GM21717 (cell line): ENCODE data around the gene ELAVL3.
"Not testable (repeated sequence)": the region's sequence is repeated elsewhere in the genome, so short reads cannot be mapped to it uniquely, and the experiment has no call there.

Experiments used
- ATAC-seq: cut with Tn5 transposase; IDR thresholded peaks from one replicate; pipeline ENCODE4 v1.9.1; 2021; ENCODE audit warnings: mild to moderate bottlenecking, moderate library complexity; ENCODE audit not compliant: unreplicated experiment

ELAVL3 gene

DNA sequence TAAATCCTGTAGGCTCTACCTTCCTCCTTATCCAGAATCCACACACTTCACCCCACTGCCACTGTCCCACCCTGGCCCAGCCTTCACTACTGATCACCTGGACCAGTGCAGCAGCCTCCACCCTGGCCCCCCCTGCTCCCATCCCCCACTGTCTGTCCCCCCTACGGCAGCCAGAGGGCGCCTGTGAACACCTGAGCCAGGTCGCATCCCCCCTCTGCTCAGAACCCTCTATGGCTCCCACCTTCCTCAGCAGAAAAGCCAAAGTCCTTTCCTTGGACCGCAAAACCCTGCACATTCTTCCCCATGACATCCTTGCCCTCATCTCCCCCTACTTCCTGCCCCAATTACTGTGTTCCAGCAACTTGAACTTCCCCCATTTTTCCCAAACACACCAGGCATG, 20.6 kb downstream of the ELAVL3 start:
- ATAC-seq = no peak

DNA sequence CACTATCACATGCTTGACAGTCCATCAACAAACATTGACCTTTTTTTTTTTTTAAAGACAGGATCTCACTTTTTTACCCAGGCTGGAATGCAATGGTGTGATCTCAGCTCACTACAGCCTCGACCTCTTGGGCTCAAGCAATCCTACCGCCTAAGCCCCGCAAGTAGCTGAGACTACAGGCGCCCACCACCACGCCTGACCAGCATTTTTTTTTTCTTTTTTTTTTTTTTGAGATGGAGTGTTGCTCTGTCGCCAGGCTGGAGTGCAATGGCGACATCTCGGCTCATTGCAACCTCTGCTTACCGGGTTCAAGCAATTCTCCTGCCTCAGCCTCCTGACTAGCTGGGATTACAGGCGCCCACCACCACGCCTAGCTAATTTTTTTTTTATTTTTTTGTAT, 21.9 kb downstream of the ELAVL3 start:
- not testable (repeated sequence) for ATAC-seq

DNA sequence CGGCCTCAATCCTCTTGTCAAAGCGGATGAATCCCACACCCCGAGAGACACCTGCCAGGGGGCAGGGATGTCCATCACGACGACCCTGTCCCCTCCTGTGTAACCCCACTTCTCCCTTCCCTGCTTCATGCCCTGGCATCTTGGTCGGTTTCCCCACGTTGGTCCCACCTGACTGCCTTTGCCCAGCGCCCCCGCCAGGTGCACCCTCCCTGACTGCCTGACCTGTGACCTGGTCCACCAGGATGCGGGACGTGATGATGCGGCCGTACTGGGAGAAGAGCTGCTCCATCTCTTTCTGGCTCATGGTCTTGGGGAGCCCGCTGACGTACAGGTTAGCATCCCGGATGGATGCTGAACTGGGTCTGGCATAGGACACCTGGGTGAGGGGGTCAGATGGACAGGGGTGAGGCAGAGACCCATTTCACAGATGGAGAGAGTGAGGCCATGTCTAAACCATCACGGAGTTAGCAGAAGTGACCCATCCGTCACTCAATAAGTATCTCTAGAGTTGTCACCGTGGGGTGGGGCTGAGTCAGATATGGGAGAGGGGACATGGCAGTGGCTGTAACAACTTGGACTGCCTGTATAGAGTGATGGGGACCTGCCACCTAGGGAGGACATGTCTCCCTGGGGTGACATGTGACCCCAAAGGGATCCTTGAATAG, 22.5 kb downstream of the ELAVL3 start:
- no peak for ATAC-seq

DNA sequence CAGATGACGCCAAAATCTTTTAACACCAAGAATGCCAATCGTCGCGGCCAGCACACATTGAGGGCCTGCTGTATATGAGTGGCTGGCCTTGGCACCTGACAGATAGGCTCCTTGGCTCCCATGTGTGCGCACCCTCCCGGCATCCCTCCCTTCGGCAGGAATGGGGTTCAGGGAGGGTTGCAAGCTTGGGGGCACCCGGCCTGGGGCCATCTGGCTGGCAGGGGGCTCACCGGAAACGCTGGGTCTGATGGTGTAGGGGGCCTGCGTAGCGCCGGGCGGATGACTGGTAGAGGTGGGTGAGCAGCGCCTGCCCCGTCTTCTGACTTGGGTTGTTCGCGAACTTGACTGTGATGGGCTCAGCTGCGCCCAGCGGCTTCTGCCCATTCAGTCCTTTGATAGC, 23.0 kb downstream of the ELAVL3 start:
- ATAC-seq = no peak

DNA sequence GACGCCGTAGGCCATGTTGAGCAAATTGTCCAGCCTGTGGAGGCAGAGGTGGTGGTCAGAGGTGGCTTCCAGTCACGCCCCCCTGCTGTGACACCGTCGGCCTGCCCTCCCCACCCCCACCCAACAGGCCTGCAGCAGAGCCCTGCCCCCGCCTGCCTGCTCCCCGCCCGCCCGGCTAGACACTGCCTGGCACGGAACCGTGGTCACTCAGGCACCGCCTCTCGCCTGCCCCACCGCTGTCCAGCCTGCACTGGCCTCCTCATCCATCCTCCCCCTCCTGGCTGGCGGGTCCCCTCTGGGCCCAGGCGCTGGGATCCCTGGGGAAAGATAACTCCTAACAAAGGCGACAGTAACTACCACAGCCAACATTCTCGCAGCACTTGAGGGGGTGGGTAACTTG, 23.7 kb downstream of the ELAVL3 start:
- no peak for ATAC-seq

DNA sequence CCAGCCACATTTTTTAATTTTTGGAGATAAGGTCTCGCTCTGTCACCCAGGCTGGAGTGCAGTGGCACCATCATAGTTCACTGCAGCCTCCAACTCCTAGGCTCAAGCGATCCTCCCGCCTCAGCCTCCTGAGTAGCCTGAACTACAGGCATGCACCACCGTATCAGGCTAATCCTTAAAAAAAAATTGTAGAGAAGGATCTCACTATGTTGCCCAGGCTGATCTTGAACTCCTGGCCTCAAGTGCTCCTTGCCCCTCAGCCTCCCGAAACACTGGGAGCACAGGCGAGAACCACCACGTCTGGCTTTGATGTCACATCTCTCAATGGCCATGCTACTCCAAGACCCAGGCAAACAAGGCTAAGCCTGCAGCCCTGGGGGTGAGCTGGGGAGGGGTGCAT, 24.2 kb downstream of the ELAVL3 start:
- no peak for ATAC-seq

DNA sequence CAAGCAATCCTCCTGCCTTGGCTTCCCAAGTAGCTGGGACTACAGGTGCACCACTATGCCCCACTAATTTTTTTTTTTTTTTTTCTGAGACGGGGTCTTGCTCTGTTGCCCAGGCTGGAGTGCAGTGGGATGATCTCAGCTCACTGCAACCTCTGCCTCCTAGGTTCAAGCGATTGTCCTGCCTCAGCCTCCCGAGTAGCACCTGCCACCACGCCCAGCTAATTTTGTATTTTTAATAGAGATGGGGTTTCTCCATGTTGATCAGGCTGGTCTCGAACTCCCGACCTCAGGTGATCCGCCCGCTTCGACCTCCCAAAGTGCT, 25.7 kb downstream of the ELAVL3 start:
- not testable (repeated sequence) for ATAC-seq

DNA sequence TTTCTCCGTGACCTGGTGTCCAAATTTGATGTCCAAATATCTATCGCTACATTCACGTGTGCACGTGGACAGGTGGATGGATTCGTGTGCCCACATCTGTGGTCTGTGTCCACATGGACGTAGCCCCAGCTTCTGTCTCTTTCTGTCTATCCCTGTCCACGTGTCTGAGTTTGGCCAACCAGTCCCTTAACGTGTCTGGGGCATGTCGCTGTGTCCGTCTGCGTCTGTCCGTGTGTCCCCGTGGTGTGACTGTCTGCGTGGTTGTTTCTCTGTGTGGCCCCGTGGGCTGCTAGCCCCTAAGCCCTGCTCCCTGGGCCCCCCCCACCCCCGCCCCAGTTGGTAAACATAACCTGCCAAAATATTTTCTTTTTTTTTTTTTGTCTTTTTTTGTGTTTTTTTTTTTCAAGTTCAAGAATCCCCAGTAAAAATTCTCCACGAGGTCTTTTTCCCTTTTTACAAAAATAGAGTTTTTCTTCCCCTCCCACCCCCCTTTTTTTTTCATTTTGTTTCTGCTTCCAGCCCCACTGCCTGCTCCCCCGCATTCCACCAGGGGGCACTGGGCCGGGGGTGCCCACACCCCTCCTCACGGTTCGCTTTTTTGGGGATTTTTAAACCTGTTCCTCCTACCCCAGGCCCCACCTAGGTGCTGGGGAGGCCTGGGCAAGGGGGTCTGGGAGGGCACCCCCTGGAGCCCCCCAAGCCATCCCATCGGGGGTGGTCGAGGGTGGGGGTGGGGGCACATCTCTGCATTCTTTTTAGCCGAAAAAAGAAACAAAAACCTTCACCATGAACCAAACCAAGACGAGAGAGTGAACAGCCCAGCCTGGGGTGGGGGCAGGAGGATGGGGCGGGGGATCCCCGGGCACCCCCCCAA, 27.1 kb downstream of the ELAVL3 start:
- ATAC-seq = no peak

DNA sequence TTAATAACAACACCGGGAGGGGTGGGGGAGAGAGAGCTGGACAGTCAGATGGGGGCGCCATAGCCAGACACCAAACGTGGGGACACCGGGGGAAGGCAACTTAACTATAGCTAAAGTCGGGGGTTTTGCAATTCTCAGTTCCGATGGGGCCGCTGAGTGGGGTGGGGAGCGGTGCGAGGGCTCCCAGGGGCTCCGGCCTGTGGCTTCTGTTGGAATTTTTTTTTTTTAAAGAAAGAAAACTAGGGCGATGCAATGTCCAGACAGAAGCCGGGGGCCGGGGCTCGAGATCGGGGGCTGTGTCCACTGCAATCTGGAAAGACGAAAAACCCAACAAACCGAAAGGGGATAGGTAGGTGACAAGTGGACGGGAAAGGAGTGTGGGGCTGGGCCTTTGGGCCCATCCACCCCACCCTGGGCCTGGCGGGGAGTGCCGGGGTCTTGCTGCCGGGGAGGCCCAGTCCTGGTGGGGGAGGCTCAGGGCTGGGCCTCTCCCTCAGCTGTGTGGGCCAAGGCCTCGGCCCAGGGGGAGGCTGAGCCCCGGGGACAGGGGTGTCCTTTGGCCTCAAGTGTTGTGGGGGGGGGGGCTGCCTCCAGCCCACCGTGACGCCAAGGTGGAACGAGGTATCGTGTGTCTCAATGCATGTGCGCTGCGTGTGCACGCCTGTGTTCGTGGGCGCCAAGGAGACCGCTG, 28.1 kb downstream of the ELAVL3 start:
- ATAC-seq = no peak

DNA sequence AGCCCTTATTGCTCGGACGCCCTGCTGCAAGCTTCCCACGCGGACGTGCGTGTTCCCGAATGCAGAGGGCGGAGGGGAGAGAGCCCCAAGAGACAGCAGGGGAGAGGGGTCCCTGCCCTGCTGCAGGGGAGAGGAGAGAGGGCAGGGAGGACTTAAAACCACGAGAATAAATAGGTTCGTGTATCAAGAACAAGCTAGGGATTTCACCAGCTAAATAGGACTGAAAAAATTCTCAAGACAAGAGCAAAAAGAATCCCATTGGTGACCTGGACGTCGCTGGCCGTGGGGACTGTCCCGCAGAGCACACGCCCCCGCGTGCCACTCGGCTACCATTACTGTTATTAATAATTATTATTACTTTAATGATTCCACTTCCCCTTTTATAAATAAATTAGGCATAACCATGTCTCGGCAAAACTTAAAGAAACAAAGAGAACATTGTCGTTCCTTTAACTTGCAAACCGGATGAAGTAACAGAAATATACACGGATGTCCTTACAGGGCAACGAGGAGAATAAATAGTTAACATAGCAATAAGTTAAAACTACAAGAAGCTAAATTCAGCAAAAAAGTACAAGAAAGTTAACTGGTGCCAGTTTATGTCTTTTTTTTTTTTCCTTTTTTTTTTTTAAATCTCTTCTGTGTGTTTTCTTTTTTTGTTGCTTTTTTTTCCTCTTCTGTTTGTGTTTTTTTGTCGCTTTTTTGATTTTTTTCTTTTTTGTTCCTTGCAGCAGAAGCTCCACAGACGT, 28.8 kb downstream of the ELAVL3 start:
- no peak for ATAC-seq

DNA sequence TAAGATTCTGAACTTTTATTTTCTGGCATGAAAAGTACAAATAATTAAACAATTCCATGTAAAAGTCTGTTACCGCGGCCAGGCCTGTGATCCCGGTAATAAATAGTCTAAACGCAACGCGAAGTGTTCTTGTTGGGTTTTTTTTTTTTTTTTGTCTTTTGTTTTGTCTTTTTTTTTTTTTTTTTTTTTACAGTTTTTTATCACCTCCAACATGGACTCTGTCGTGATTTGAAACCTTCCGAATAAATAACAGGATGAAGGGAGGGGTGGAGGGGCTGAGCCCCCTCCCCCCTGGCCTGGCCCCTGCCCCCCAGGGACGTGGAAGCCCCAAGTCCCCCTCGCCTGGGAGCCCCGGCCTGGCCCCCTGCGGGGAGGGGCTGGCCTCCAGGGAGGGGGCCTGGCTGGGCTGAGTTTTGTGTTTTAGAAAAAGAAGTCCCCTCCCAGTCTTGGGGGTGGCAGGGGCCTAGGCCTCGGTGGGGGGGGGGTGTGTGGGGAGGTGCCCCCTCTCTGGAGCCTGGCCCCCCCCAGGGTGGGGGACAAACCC, 29.4 kb downstream of the ELAVL3 start:
- ATAC-seq = no peak

DNA sequence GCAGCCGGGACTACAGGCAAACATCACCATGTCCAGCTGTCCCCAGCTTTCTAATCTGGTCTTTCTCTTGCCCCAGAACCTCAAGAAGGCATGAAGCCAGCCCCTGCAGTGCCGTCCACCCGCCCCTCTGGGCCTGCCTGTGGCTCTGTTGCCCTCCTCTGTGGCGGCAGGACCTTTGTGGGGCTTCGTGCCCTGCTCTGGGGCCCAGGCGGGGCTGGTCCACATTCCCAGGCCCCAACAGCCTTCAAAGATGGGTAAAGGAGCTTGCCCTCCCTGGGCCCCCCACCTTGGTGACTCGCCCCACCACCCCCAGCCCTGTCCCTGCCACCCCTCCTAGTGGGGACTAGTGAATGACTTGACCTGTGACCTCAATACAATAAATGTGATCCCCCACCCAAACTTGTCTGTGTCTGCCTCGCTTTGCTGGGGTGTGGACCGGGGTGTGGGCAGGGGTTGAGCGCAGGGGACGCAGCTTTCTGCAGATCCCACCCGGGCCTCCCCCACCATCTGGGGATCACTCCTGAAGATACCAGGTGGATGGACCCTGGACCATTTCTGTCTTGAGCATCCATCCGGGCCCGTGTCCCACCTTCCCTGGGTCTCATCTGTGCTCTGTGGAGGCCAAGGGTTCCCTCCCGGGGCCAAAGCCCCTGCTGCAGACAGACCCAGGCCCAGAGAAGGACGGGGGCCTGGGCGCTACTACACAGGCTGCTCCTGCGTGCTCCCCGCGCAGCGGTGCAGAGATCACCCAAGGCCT, 30.1 kb downstream of the ELAVL3 start:
- no peak for ATAC-seq

DNA sequence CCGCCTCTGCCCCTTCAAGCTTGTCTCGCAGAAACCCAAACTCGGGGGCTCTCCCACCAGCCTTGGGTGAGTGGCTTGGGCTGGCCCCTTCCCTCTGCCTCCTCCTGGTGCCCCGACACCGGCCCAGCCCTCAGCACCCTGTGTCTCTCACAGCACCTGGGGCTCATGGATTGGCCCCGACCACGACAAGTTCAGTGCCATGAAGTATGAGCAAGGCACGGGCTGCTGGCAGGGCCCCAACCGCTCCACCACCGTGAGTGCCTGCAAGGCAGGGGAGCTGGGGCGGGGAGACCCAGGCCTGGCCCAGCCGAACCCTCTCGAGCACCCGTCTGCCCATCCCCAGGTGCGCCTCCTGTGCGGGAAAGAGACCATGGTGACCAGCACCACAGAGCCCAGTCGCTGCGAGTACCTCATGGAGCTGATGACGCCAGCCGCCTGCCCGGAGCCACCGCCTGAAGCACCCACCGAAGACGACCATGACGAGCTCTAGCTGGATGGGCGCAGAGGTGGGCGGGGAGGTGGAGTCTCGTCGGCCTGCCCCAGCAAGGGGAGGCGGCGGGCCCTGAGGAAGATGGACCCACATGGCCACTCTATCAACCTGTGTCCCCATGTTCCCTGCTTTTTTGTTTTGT, 31.8 kb downstream of the ELAVL3 start:
- ATAC-seq = no peak

DNA sequence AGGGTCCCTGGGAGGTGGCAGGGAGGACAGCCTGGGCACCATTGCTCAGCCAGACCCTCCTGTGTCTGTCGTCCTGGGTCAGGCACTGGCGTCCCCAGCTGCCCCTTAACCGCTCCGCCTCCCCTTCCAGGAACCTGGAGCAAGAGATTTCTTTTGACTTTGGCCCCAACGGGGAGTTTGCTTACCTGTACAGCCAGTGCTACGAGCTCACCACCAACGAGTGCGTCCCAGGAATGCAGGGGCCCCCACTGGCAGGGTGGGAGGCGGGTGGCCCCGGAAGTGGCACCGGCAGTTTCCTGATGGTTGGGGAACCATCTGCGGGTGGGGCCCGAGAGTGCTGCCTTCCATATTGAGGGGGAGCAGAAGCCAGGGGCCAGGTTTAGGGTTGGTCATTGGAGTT, 32.4 kb downstream of the ELAVL3 start:
- no peak for ATAC-seq

DNA sequence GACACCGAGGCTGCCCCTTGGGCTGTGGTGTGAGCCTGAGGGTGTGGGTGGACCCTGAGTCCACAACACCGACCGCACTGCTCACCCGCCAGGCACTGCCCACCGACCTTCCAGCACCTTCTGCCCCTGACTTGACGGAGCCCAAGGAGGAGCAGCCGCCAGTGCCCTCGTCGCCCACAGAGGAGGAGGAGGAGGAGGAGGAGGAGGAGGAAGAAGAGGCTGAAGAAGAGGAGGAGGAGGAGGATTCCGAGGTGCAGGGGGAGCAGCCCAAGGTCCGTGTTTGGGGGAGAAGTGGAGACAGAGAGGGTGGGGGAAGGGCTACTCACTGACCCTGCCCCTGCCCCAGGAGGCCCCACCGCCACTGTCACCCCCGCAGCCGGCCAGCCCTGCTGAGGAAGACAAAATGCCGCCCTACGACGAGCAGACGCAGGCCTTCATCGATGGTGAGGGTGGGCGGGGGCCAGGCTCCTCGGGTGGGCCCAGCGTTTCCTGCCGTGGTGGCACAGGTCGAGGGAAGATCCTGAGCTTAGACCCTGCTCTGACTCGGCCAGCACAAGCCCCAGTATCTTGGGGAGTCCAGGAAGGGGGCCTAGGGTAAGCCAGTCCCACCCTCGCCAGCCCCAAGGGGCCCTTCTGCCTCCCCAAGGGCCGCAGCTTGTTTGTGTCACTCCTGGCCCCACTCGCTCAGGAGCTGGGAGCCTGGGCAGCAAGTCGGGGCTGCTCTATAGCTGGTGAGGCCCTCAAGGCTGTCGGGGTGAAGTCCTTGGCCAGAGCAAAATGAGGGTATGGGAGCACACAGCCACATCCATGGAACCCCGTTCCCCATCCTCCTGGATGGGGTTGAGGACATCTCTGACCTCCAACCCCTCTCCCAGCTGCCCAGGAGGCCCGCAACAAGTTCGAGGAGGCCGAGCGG, 33.2 kb downstream of the ELAVL3 start:
- no peak for ATAC-seq

DNA sequence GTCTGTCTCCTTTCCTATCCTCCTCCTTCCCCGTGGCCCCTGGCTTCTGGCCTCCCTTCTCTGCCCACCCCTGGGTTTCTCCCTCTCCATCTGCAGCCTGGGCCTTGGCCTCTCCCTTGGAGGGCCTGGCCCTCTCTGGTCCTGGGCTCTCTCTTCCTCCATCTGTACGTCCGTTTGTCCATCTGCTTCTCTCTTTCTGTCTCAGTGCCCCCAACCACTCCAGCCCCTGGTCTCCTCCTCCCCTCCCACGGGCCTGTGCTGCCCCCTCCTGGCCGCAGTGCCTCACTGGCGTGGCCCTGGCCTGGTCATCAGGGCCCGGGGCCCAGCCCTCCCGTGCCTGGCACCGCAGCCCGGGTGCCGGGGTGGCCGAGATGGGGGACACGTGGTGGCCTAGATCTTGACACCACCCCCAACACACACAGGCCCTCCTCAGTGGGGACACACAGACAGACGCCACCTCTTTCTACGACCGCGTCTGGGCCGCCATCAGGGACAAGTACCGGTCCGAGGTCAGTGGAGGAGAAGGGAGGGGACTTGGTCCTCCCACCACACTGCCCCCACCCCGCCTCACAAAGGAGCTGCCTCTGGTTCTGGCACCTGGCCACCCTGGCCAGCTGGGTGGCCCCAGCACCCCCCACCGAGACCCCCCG, 34.1 kb downstream of the ELAVL3 start:
- no peak for ATAC-seq

DNA sequence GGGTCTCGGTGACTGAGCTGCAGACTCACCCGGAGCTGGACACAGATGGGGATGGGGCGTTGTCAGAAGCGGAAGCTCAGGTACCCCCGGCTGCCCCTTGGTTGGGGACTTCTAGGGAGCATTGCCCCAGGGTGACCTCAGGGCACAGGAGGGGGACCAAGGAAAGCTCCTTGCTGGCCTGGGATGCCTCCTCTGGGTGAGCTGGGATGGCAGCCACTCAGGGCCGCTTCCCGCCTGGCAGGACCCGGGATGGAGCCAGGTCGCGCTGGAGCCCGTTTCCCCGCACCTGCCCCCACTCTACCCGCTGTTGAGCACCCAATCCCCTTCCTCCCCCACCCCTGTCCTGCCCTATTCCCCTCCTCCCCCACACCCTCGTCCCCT, 34.6 kb downstream of the ELAVL3 start:
- no peak for ATAC-seq

DNA sequence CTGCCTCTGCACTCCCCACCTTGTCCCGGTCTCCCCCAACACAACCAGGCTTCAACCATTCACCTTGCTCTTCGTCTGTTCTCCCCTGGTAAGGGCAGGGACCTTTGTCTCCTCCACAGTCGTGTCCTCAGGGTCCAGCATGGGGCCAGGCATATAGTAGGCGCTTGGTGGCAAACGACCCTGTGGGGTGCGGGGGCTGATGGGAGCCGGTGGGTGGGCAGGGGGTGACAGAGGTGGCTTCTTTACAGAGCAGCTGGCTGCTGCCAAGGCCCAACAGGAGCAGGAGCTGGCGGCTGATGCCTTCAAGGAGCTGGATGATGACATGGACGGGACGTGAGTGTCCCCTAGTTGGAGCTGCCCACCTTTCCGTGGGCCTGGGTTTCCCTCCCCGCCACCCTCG, 35.7 kb downstream of the ELAVL3 start:
- no peak for ATAC-seq
